HG02943 (cell line): Measurements from ENCODE around the gene JUNB.

ENCODE experiments used
- ATAC-seq: cut with Tn5 transposase; IDR thresholded peaks from one replicate; pipeline ENCODE4 v1.9.1; 2021; ENCODE audit warnings: mild to moderate bottlenecking, low read depth, moderate library complexity; ENCODE audit not compliant: unreplicated experiment

JUNB gene

DNA sequence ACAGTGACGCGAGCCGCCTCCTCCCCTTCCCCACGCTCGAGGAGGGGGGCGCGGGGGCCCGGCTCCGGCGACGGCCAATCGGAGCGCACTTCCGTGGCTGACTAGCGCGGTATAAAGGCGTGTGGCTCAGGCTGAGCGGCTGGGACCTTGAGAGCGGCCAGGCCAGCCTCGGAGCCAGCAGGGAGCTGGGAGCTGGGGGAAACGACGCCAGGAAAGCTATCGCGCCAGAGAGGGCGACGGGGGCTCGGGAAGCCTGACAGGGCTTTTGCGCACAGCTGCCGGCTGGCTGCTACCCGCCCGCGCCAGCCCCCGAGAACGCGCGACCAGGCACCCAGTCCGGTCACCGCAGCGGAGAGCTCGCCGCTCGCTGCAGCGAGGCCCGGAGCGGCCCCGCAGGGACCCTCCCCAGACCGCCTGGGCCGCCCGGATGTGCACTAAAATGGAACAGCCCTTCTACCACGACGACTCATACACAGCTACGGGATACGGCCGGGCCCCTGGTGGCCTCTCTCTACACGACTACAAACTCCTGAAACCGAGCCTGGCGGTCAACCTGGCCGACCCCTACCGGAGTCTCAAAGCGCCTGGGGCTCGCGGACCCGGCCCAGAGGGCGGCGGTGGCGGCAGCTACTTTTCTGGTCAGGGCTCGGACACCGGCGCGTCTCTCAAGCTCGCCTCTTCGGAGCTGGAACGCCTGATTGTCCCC is at the start of gene JUNB:
JUNB (plus strand) TSS at position 142 of the 706 bp plus-strand sequence; CDS start at position 428, 286 bp downstream.
- ATAC-seq: no peak

DNA sequence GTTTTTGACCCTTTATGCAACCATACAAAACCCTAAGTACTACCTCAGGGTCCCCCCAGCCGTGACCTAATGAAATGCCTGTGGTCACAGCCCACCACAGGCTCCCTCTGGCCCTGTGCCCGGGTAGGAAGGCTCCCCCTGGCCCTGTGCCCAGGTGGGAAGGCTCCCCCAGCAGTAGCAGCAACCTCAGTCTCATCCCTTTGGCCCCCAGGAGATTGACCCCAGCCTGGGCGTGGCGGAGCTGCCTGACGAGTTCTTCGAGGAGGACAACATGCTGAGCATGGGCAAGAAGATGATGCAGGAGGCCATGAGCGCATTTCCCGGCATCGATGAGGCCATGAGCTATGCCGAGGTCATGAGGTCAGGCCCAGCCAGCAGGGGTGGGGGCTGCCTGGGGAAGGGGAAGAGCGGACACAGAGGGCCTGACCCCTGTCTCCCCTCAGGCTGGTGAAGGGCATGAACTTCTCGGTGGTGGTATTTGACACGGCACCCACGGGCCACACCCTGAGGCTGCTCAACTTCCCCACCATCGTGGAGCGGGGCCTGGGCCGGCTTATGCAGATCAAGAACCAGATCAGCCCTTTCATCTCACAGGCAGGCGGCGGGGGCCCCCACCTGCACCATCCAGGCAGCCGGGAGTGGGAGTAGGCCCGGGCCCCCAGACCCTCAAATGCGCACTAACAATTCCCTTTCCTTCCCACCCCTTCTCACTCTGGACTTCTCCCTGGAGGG is 46.0 kb upstream of the JUNB start:
- ATAC-seq: no peak

DNA sequence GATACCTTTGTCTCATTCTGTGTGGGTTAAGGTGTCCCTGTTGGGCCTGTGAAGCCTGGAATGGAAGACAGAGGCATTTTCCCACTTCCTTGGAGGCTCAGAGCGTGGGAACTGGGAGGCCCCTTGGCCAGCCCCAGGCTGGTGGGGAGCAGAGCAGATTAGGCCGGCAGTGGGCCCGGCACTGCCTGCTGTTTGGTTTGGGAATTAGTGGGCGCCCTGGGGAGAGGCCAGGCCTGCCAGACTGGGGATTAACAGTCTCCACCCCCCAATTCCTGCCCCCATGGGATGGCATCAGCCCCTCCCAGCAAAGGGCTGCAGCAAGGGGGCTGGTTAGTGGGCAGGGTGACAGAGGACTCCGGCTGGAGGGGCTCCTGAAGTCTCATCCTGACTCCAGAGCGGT is 42.8 kb upstream of the JUNB start:
- no peak for ATAC-seq

DNA sequence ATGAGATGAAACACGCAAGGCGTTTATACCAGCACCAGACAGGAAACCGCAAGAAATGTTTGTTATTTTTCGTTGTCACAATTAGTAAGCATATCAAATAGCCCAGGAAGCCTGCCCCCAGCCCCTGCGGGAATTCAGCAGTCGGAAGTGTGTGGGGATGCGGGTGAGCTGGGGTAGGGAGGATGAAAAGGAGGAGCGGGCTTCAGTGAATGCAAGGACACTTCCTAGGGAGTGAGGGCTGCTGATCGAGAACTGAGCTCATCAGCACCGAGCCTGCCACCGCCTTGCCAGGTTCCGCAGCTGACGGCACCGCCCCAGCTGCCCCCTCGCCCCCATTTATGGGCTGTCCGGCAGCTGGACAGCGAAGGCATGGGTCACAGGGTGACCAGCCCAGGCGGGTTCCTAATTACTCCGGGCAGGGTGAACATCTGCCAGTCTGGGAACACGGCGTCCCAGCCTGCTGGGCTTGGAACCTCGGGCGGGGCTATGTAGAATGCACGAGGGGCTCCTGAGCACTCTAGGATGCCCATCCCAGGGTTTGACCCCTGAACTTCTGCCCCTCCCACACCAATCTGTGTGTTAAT is 41.3 kb upstream of the JUNB start:
- no peak for ATAC-seq

DNA sequence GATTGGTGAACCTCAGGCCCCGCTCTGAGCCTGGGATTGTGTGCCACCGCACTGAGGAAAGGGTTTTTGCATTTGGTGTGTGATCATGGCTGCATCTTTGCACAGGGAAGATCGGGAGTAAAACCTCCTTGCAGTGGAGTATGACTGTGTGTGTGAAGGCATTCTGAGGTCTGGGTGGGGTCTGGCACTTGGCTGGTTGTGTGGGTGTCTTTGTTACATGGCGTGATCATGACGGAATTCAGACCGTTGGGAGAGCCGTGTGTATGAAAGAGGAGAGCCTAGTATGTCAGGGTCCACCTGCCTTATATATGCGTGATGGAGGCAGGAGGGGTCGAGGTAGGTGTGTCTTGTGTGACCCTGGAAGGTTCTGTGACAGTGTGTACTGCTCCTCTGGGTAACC is 40.4 kb upstream of the JUNB start:
- ATAC-seq: no peak

DNA sequence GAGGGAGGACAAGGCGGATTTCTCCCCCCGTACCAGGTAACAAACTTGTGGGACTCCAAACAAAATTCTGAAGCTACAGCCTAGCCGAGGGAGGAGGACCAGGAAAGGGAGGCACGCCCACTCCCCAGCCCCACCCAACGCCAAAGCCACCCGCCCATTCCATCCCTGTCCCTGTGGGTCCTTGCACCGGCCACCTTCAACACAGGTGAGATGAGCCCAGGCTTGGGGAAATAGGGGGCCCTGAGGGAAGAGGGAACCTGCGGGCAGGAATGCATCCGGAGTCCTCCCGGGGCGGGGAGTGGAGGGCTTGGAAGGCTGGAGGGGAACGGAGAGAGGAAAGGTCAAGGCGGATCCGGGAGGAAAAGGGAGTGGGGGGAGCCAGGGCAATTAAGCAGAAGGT is 39.7 kb upstream of the JUNB start, which contains the start of gene BEST2:
BEST2 (plus strand) TSS at position 157 of the 400 bp plus-strand sequence. CDS start 802 bp downstream, outside the sequence.
- ATAC-seq: no peak

DNA sequence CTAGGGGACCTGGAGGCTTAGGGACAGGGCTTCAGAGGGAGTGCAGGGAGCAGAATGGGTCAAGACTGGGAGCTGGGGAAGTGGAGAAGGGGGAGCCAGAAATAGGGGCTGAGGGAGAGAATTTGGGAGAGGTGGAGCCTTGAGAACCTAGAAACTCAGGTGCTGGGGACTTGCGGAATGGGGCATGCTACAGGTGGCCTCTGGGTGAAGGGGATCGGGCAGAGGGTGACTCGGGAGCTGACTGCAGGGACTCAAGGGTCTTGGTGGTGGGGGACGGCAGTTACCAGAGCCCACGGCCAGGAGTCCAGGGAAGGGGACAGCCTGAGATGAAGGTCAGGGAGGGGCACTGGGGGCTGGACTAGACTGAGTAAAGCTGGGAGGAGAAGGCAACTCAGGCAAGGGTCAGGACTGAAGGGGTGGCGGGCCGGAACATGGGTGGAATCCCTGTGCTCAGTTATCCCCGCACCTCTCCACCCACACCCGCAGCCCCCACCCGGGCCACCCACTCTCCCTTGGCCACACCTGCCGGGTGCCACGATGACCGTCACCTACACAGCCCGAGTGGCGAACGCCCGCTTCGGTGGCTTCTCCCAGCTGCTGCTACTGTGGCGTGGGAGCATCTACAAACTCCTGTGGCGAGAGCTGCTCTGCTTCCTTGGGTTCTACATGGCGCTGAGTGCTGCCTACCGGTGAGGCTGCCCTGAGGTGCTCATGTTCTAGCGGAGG is 39.1 kb upstream of the JUNB start:
- no peak for ATAC-seq

DNA sequence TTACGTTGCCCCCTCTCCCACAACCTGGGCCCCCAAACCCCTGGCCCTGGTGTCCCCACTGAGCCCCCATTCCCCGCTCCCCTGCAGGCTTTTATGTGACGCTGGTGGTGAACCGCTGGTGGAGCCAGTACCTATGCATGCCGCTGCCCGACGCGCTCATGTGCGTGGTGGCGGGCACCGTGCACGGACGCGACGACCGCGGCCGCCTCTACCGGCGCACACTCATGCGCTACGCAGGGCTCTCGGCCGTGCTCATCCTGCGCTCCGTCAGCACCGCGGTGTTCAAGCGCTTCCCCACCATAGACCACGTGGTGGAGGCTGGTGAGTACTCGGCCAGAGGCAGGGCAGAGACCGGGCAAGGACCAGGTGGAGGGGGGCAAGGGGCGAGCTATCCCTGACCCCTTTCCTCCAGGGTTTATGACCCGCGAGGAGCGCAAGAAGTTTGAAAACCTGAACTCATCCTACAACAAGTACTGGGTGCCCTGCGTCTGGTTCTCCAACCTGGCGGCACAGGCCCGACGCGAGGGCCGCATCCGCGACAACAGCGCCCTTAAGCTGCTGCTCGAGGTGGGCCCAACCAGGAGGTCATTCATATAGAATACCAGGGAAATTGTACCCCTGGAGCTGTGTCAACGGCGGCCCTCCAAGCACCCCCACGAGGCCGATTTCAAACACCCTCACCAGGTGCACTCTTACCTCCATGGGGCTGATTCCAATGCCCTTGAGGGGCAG is 36.7 kb upstream of the JUNB start:
- no peak for ATAC-seq

DNA sequence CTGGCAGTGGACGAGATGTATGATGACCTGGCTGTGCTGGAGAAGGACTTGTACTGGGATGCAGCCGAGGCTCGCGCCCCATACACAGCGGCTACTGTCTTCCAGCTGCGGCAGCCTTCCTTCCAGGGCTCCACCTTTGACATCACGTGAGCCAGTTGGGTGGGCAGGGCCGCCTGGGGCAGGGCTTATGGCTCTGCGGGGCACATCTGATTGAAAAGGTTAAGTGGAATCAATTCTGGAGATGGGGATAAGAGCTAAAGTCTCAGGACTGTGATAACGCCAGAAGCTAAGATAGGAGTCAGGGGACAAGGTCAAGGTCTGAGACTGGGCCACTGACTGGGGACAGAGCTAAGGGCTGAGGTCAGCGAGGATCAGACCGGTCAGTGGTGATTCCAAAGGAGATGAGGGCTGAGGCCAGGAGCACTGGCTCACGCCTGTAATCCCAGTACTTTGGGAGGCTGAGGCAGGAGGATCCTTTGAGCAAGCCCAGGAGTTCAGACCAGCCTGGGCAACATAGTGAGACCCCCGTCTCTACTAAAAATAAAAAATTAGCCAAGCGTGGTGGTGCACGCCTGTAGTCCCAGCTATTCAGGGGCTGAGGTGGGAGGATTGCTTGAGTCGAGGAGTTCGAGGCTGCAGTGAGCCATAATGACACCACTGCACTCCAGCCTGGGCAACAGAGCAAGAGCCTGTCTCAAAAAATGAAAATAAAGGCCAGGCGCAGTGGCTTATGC is 35.0 kb upstream of the JUNB start:
- ATAC-seq: no peak

DNA sequence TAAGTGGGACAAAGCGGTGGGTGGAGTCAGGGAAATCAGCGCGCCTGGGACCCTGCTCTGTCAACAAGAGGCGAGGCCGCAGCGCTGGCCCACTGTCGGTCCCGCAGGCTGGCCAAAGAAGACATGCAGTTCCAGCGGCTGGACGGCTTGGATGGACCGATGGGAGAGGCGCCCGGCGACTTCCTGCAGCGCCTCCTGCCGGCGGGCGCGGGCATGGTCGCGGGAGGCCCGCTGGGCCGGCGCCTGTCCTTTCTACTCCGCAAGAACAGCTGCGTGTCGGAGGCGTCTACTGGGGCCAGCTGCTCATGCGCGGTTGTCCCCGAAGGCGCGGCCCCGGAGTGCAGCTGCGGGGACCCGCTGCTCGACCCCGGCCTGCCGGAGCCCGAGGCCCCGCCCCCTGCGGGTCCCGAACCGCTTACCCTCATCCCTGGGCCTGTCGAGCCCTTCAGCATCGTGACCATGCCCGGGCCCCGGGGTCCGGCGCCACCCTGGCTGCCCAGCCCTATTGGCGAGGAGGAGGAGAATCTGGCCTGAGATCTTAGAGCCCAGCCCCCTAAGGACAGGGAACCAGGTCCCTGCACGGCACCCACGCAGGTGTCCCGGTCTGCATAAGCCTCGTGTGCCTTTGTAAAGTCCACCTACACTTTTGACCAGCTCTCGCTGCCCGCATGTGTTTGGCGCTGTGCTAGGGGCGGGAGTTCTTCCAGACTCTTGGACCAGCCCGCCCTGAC is 33.6 kb upstream of the JUNB start:
- ATAC-seq: no peak

DNA sequence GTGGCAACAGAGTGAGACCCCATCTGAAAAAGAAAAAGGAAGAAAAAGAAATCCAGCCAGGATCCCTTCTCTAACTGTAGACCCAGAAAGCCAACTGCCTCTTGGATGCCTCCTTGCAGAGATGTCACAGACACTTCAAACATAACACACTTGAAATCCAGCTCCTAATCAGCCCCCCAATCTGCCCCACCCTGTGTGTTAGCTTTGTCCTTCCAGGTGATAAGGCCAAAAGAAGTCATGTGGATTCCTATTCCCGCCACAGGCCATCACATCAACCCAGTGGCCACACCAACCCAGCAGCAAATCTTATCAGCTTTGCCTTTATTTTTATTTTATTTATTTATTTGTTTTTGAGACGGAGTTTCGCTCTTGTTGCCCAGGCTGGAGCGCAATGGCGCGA is 31.6 kb upstream of the JUNB start:
- ATAC-seq: no peak

DNA sequence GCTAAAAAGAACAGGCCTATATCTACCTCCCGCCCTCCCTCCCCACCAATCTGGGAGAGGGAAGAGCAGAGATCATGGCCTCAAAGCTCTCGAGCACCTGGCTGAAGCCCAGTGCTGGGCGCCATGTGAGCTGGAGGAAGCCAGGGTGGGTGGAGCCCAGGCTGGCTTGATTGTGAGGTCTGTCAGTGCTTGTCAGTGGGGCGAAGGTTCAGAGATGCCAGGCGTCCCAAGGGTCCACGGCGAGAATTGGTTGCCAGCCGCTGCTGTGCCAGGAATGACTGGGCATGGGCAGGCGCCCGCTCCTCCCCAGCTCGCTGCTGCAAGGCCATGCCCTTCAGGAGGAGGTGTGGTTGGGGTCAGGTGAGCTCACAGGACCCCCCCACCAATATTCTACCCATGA is 28.2 kb upstream of the JUNB start:
- ATAC-seq: no peak

DNA sequence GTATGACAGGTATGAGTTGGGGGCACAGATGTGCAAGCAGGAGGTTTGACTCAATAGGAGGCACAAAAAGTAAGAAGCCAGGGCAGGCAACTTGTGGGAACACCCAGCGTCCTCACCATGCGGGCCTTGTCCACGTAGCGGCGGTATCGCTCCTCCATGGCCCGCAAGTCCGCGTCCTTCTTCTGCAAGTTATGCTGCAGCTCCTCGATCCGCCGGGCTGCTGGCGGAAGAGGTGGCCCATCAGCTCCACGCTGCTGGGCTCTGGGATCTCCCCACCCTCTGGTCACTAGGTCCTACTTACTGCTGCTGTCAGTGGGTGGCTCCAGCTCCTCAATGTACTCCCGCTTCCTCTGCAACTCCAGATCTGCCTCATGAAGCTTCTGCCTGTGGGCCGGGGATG is 26.6 kb upstream of the JUNB start:
- ATAC-seq: no peak

DNA sequence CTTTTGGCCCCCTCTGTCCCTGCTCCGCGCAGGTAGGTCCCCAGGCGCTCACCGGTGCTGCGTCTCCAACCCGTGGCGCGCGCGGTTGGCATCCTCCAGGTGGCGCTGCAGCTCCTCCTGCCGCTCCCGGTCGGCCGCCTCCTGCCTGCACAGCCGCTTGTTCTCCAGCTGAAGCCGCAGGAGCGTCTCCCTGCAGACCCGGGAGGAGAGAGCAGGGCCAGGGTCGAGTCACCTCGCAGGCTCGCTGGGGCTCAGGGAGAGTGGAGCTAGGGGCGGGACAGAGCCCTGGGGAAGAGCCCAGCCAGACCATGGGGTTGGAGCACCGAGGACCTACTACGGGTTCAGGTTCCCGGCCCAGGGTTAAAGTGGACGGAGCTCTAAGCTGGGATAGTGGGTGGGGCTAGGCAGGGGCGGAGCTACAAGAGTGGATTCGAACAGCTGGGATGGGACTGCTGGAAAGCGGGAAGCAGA is 25.2 kb upstream of the JUNB start:
- no peak for ATAC-seq

DNA sequence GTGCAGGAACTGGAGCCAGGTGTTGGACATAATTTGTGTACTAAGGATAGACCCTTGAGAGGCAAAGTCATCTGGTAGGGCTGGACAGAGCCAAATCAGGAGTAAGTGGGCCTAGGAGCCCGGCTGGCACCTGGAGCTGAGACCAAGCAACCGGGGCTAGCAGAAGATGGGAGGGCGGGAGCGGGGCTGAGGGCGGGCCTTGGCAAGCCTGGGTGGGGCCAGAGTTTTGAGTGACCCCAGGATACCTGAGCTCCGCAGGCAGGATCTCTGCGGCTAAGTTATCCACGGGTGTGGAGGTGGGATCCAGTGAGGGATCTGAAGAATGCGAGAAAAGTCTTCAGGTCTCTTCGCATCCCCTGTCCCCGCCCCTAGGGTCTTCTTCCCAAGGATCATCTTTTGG is 24.1 kb upstream of the JUNB start:
- no peak for ATAC-seq

DNA sequence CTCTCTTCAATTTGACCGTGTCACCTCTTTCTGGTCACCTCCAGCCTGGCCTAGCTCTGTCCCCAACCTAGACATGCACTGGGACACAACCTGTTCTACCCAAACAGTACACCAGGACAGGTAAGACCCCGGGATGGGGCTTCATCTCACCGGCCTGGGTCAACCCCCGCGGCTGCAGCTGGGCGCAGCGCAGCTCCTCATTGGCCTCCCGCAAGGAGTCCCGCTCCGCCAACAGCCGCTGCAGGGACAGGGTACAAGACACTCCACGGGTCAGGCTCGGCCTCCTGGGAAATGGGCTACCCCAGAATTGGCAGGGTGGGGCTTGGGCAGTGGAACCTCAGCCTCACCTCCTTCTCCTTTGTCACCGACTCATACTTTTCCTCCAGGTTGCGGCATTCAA is 23.6 kb upstream of the JUNB start:
- ATAC-seq: no peak

DNA sequence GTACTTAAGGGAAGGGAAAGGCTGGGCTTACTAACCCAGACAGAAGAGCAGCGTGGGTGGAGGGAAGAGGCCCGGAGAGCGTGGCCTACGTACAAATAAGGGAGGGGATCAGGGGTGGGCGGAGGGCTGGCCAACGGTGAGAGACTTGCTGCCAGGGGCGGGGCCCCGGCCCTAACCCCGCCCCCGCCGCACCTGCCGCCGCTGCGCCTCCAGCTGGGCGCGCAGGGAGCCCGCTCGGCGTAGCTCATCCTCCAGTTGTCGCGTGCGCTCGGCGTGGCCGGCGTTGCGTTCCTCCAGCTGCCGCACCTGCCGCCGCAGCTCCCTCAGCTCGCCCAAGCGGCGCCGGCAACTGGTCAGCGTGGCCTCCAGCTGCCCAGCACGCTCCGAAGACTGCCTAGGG is 21.6 kb upstream of the JUNB start:
- no peak for ATAC-seq

DNA sequence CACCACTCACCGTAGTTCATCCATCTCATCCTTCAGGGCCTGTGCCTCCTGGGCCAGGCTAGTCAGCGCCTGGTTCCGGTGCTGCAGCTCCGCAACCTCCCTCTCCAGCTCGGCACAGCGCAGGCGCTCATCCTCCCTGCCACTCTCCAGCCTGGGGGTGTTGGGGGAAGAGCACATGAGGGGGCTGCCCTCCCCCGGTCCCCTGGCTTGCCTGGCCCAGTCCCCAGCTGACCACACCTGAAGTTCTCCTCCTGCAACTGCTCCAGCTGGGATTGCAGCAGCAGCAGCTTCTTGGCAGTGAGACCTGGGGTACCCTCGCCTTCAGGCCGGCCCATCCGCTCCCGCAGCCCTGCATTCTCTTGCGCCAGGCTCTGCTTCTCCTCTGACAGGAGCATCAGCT is 20.4 kb upstream of the JUNB start:
- no peak for ATAC-seq

DNA sequence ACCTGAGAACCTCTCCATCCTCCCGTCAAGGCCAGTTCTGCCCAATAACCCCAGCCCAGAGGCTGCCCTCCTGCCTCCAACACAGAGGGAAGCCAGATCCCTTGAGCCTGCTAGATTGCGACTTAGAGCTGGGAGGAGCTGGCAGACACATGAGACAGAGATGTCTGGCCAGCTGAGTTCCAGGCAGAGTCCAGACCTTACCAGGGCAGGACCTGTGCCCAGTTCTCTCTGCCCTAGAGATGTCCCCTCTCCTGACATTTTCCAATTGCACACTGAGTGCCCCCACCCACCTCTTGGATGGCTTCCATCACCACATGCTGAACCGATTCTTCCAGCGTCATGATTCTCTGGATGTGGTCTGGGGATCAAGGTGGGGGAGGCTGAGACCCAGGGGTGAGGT is 19.0 kb upstream of the JUNB start:
- no peak for ATAC-seq
